ENCODE measurements around the gene ZNF593.

Gene ZNF593

DNA sequence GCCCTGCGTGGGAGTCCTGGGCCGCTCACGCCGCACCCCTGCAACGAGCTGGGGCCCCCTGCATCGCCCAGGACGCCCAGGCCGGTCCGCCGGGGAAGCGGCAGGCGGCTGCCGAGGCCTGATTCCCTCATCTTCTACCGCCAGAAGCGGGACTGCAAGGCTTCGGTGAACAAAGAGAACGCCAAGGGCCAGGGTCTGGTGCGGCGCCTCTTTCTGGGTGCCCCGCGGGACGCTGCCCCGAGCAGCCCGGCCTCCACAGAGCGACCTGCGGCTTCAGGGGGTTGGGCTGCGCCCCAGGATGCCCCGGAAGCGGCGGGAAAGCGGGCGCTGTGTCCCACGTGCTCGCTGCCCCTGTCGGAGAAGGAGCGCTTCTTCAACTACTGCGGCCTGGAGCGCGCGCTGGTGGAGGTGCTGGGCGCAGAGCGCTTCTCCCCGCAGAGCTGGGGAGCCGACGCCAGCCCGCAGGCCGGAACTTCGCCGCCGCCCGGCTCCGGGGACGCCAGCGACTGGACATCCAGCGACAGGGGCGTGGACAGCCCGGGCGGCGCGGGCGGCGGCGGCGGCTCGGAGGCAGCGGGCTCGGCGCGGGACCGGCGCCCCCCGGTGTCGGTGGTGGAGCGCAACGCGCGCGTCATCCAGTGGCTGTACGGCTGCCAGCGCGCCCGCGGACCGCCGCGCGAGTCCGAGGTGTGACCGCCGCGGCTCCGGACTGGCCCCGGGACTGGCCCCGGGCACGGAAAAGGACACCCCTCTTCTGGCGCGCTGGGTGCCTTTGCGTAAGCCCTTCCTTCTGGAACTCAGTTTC is 8.1 kb upstream of the ZNF593 start (continued):
- TF ChIP-seq, protein P1, sequence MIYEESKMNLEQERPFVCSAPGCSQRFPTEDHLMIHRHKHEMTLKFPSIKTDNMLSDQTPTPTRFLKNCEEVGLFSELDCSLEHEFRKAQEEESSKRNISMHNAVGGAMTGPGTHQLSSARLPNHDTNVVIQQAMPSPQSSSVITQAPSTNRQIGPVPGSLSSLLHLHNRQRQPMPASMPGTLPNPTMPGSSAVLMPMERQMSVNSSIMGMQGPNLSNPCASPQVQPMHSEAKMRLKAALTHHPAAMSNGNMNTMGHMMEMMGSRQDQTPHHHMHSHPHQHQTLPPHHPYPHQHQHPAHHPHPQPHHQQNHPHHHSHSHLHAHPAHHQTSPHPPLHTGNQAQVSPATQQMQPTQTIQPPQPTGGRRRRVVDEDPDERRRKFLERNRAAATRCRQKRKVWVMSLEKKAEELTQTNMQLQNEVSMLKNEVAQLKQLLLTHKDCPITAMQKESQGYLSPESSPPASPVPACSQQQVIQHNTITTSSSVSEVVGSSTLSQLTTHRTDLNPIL (CRISPR knock-in tag; IDR thresholded peaks at IDR 0.05; ENCODE audit: low read depth) = no peak
- TF ChIP-seq PPARA (CRISPR knock-in tag; IDR thresholded peaks at IDR 0.05; ENCODE audit: borderline replicate concordance) (no peak), ZC3H10 (CRISPR knock-in tag; IDR thresholded peaks at IDR 0.05) (no peak)
- TF ChIP-seq, protein P2, sequence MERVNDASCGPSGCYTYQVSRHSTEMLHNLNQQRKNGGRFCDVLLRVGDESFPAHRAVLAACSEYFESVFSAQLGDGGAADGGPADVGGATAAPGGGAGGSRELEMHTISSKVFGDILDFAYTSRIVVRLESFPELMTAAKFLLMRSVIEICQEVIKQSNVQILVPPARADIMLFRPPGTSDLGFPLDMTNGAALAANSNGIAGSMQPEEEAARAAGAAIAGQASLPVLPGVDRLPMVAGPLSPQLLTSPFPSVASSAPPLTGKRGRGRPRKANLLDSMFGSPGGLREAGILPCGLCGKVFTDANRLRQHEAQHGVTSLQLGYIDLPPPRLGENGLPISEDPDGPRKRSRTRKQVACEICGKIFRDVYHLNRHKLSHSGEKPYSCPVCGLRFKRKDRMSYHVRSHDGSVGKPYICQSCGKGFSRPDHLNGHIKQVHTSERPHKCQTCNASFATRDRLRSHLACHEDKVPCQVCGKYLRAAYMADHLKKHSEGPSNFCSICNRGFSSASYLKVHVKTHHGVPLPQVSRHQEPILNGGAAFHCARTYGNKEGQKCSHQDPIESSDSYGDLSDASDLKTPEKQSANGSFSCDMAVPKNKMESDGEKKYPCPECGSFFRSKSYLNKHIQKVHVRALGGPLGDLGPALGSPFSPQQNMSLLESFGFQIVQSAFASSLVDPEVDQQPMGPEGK (CRISPR knock-in tag; IDR thresholded peaks at IDR 0.05; ENCODE audit: borderline replicate concordance) = no peak

DNA sequence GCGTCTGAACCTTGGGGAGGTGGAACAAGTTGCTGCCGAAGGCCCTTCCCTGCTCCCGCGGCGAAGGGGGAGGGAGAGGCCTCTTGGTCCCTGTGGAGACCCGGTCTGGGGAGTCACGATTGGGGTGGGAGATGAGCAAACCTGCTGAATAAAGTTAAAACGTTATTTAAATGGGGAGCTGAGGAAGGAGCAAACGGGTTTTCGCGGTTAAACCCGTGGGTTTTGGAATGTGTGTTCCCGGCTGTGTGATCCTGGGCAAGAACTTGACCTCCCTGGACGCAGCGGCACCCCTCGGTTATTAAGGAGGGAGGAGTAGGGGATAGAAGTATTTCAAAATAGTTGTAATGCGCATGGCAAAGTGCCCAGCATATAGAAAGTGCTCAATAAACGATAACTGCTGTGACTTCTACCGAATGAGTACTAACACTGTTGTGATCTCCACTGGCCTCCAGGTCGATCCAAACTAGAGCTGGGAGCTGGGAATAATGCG is 7.4 kb upstream of the ZNF593 start:
- ATAC-seq = no peak
- TF ChIP-seq TOX (CRISPR knock-in tag; IDR thresholded peaks at IDR 0.05; ENCODE audit: borderline replicate concordance) = no peak
- TF ChIP-seq ARNTL (CRISPR knock-in tag; IDR thresholded peaks at IDR 0.05; ENCODE audit: borderline replicate concordance, low read depth) = no peak
- TF ChIP-seq ZFP30 (CRISPR knock-in tag; IDR thresholded peaks at IDR 0.05) = no peak
- no peak for TF ChIP-seq ZC3H10 (CRISPR knock-in tag; IDR thresholded peaks at IDR 0.05)
- TF ChIP-seq, protein P2 (CRISPR knock-in tag; IDR thresholded peaks at IDR 0.05; ENCODE audit: borderline replicate concordance) = no peak
- TF ChIP-seq ISL1 (CRISPR knock-in tag; IDR thresholded peaks at IDR 0.05) = no peak

DNA sequence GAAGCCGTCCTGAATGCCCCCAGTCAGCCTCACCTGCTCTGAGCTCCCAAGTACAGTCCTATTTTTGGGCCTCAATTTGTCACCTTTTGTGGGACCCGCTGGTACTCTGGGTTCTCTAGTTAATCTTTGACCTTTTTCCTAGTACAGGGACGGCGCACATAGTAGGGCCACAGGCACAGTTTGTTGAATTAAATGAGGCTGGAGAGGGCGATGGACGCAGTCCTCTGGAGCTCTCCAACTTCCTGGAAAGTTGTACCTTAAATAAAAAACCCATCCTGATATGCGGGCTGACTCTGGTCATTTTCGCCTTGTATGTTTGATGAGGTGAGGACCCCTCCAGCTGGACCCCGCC is 6.0 kb upstream of the ZNF593 start:
- TF ChIP-seq ZFP3 (CRISPR knock-in tag; IDR thresholded peaks at IDR 0.05) = no peak
- no peak for TF ChIP-seq CSDC2 (CRISPR knock-in tag; IDR thresholded peaks at IDR 0.05)
- TF ChIP-seq, protein P2 (CRISPR knock-in tag; IDR thresholded peaks at IDR 0.05; ENCODE audit: borderline replicate concordance) = no peak
- TF ChIP-seq PPARA (CRISPR knock-in tag; IDR thresholded peaks at IDR 0.05; ENCODE audit: borderline replicate concordance) = no peak
- no peak for TF ChIP-seq TCF4 (CRISPR knock-in tag; IDR thresholded peaks at IDR 0.05; ENCODE audit: borderline replicate concordance)
- TF ChIP-seq, protein P3, sequence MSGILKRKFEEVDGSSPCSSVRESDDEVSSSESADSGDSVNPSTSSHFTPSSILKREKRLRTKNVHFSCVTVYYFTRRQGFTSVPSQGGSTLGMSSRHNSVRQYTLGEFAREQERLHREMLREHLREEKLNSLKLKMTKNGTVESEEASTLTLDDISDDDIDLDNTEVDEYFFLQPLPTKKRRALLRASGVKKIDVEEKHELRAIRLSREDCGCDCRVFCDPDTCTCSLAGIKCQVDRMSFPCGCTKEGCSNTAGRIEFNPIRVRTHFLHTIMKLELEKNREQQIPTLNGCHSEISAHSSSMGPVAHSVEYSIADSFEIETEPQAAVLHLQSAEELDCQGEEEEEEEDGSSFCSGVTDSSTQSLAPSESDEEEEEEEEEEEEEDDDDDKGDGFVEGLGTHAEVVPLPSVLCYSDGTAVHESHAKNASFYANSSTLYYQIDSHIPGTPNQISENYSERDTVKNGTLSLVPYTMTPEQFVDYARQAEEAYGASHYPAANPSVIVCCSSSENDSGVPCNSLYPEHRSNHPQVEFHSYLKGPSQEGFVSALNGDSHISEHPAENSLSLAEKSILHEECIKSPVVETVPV (CRISPR knock-in tag; IDR thresholded peaks at IDR 0.05) = no peak
- no peak for TF ChIP-seq TOX (CRISPR knock-in tag; IDR thresholded peaks at IDR 0.05; ENCODE audit: borderline replicate concordance)
- no peak for TF ChIP-seq GLIS3 (CRISPR knock-in tag; IDR thresholded peaks at IDR 0.05)
- TF ChIP-seq ZNF70 (CRISPR knock-in tag; IDR thresholded peaks at IDR 0.05) = no peak
- TF ChIP-seq RARB (CRISPR knock-in tag; IDR thresholded peaks at IDR 0.05) = no peak
- TF ChIP-seq ESRRG (CRISPR knock-in tag; IDR thresholded peaks at IDR 0.05) = no peak
- no peak for TF ChIP-seq OSR1 (CRISPR knock-in tag; IDR thresholded peaks at IDR 0.05)
- no peak for ATAC-seq

DNA sequence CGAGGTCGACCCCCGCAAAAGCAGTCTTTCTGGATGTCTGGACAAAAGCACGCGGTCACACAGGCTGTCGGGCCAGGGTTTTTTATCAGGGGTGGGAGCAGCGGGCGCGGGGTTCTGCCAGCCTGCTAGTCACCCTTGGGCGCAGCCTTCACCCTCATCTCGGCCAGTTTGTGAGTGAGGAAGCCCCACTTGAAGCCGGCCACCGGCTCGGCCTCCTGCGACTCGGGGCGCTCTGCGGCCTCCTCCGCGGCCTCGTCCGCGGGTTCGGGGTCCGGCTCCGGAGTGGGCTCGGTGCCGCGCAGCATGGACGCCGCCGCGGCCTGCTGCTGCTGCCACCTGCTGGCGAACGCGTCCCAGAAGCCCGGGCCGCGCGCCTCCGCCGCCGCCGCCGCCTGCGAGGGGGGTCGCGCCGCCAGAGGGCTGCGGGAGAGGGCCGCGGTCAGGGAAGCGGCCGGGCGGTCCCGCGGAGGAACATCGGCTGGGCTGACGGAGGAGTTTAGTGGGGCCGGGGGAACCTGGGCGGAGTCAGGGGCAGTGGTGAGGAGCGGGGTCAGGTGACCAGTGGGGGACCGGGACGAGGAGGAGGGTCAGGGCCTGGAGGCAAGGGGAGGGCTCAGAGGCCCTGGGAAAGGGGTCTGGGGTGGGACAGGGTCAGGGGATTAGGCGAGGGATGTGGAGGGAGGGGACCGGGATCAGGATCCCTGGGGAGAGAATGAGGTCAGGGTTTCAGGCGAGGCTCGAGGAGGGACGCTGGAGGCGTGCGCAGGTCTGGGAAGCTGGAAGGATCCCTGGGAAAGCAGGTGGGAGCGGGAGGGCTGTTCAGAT is 5.5 kb upstream of the ZNF593 start:
- peak; percentile 75 for ATAC-seq
- TF ChIP-seq ZFP30 (CRISPR knock-in tag; IDR thresholded peaks at IDR 0.05) = no peak
- no peak for TF ChIP-seq RARB (CRISPR knock-in tag; IDR thresholded peaks at IDR 0.05)
- no peak for TF ChIP-seq ZNF565 (CRISPR knock-in tag; conservative IDR thresholded peaks at IDR 0.05; ENCODE audit: low read depth)
- TF ChIP-seq, protein P4, sequence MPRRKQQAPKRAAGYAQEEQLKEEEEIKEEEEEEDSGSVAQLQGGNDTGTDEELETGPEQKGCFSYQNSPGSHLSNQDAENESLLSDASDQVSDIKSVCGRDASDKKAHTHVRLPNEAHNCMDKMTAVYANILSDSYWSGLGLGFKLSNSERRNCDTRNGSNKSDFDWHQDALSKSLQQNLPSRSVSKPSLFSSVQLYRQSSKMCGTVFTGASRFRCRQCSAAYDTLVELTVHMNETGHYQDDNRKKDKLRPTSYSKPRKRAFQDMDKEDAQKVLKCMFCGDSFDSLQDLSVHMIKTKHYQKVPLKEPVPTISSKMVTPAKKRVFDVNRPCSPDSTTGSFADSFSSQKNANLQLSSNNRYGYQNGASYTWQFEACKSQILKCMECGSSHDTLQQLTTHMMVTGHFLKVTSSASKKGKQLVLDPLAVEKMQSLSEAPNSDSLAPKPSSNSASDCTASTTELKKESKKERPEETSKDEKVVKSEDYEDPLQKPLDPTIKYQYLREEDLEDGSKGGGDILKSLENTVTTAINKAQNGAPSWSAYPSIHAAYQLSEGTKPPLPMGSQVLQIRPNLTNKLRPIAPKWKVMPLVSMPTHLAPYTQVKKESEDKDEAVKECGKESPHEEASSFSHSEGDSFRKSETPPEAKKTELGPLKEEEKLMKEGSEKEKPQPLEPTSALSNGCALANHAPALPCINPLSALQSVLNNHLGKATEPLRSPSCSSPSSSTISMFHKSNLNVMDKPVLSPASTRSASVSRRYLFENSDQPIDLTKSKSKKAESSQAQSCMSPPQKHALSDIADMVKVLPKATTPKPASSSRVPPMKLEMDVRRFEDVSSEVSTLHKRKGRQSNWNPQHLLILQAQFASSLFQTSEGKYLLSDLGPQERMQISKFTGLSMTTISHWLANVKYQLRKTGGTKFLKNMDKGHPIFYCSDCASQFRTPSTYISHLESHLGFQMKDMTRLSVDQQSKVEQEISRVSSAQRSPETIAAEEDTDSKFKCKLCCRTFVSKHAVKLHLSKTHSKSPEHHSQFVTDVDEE (CRISPR knock-in tag; IDR thresholded peaks at IDR 0.05) = 0 out of 2 replicates have a peak, but pooled peaks have one; percentile 7
- TF ChIP-seq SNAI2 (CRISPR knock-in tag; IDR thresholded peaks at IDR 0.05) = 0 out of 2 replicates have a peak, but pooled peaks have one; percentile 24
- TF ChIP-seq ZNF8 (CRISPR knock-in tag; IDR thresholded peaks at IDR 0.05) = no peak
- no peak for TF ChIP-seq GLIS3 (CRISPR knock-in tag; IDR thresholded peaks at IDR 0.05)
- TF ChIP-seq TCF4 (CRISPR knock-in tag; IDR thresholded peaks at IDR 0.05; ENCODE audit: borderline replicate concordance) = no peak
- peak; percentile 75; the same call in 1 of the 2 replicates for TF ChIP-seq ZFP3 (CRISPR knock-in tag; IDR thresholded peaks at IDR 0.05)
